HG03064 (cell line): ENCODE measurements around the gene DNAJB4.
A peak's percentile ranks its signal among the peaks of the same experiment; 100 is the strongest.
"Not testable (repeated sequence)": the region's sequence is repeated elsewhere in the genome, so short reads cannot be mapped to it uniquely, and the experiment has no call there.

Experiments used
- ATAC-seq: cut with Tn5 transposase; IDR thresholded peaks from one replicate; pipeline ENCODE4 v1.9.1; 2021; ENCODE audit warnings: low read depth; ENCODE audit not compliant: unreplicated experiment

DNAJB4 gene

DNA sequence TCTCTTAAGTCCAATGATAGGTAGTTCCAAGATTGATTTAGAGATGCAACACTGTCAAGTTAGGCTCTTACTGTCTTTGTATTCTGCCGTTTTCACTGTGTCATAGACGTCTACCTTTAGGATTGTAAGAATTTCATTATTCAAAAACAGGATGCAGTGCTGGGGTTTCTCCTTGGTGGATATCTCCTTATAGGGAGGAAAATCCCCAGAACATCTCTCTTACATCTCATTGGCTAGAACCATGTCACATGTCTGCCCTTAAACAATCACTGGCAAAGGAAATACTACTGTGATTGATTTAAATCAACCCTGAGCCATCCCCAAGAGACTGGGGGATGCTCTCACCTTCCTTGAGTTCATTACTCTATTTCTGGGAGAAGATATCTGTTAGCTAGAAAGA, 15.0 kb upstream of the DNAJB4 start:
- no peak for ATAC-seq

DNA sequence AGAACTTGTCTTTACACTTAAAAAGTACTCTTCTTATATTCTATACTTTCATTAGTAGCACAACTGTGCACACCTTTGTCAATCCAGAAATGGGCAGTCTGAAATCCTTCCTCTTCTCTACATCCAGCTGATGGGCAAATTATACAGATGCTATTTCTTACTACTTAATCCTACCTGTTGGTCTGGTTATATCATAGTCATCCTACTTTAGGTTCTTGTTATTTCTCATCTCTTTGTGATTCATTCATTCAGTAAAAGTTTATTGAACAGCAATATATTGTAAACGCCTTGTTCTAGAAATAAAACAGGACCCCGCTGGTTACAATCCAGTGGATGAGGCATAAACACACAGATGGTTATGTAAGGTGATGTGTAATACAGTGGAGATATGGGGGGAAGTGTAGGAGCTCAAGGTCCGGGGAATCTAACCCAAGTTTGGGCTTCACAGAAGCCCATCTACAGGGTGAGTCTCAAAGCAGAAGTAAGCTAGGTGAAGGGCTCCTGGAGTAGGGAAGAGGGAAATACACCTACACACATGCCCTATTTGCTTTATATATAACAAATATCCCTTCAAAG, 14.0 kb upstream of the DNAJB4 start:
- no peak for ATAC-seq

DNA sequence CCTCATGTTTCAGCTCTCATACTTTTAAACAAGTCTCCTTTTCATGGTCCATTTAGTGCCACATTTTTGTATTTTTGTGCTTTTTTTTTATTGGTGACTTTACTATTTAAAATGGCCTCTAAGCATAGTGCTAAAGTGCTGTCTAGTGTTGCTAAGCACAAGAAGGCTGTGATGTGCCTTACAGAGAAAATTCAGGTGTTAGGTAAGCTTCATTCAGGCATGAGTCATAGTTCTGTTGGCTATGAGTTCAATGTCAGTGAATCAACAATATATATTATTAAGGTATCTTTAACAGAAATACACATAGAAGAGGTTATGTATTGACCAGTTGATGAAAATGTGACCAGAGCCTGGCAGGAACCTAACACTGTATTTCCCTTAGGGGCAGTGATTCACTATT, 13.1 kb upstream of the DNAJB4 start:
- ATAC-seq: no peak

DNA sequence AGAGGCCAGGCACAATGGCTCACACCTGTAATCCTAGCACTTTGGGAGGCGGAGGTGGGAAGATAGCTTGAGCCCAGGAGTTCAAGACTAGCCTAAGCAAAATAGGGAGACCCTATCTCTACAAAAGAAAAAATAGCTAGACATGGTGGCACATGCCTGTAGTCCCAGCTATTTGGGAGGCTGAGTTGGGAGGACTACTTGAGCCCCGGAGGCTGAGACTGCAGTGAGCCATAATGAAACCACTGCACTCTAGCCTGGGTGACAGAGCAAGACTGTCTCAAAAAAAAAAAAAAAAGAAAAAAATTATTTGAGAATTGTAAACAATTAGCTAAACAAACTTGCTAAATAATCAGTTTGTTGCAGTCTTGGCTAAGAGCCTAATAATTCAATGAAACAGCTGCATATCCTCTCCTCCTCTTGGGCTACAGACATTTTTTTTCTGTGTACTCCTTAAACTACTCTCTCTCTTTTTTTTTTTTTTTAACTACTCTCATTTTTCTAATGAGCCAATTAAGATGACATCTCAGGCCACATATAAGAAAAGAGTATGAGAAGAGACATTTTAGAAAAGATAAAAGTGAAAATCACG, 10.5 kb upstream of the DNAJB4 start:
- no peak for ATAC-seq

DNA sequence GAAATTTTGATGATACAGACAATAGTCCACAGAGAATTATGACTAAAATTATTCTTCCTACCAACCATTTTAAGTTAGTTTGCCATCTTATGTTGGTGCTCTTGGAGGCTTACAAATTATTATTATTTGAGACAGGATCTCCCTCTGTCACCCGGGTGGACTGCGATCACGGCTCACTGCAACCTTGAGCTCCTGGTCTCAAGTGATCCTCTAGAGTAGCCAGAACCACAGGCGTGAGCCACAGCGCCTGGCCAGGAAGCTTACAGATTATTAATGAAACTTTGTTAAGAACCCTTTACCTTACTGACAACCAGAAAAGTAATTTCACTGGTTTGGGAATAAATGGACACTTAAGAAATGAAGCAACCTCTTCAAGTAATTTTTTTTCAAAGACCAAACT, 8.0 kb upstream of the DNAJB4 start:
- no peak for ATAC-seq

DNA sequence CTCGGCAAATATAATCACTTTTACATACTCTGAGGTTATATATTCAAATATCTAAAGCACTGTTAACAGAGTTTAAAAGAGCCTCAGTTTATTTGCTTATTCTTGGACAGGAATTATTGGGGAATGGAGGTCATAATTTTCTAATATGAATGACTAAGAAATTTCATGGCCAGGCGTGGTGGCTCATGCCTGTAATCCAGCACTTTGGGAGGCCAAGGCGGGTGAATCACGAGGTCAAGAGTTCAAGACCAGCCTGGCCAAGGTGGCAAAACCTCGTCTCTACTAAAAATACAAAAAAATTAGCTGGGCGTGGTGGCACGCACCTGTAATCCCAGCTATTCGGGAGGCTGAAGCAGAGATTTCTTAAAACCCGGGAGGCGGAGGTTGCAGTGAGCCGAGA, 4.2 kb upstream of the DNAJB4 start:
- ATAC-seq: not testable (repeated sequence)

DNA sequence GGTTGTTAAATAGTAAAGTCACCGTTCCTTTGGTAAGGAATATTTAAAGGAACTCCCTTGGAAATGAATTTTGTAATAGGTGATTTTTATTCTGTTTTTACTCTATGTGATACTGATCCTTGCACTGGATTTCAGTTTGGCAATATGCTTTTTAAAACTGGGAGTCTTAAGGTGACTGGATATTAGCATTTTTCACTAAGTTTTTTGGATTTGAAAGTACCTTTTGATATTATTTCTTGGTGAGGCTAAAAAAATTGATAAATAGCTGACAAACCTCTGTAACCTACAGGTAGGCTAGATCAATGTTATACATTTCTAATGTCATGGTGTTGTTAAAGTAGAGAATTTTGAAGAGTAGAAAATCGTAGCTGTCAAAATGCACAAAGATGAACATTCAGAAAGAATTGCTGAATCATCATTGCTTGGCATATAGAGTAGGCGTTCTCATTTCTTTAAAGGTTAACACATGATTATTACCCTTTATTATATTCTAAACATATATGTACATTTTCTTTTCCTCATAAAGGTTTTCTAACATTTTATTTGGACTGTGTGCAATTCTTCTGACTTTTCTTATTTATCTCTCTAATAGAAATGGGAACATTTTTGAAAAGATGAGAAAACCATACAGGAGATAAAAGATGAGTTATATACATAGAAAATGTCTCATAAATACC, 1.5 kb upstream of the DNAJB4 start:
- ATAC-seq: no peak

DNA sequence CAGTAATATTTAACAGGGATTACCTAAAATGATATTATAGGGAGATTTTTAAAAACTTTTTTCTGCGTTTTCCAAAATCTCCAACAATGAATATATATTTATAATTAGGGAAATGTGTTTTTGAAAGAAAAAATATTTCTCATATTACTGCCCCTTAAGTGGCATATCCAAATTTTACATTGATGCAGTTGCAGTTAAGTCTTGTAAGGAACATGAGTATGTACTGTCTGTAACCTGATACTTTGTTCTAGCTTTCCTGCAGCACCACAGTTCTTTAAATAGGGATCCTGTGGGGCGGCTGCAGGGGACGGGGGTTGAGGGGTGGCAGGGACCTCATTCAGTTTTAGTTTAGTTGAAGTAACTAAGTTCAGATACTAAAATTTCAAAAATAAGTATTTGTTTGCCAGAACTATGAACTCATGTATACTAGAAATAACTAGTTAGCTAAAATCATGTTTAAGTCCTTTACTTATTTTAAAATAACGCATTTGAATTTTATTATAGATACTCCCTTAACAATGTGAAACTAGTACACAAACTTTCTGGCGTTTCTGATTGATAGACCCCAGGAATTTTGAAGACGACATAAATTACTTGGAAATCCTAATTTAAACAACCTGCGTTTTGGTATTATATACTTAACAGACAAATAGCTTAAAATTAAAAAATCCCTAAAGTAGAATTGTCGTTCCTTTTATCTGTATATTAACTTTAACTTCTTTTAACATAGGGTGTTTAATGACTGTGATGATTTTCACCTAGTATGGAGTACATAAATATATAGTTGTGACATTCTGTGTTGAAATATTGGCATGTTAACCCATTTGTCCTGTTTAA, 639 bp upstream of the DNAJB4 start:
- ATAC-seq: peak; percentile 47

DNA sequence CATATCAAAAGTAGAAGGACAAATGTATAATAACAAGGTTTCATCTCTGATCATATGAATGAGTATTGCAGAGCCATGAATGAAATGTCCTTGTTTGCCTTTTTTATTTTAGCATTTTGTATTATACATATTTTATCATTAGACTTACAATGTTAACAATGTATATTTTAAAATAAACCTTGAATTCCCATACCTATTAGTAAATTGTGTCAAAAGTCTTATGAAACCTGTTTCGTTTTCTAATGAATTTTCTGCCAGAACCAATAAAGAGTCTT, 646 bp downstream of the DNAJB4 start:
- no peak for ATAC-seq

DNA sequence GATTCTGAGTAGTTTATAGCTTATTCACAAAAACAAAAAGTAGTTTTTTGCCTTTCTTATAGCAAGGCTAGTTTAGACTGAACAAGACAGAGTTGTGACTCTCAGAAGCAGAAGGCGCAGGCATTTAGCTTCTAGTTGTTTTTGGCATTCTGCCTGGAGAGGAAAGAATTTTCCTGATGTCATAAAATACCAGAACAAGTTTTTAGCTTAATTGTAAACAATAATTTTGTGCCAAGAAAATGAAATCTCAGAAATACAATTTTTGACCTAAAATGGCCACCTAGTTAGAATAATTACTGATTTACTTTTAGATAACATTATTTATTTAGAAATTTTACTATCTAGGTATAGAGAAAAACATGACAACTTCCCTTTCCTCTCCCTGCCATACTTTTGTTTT, 1.0 kb downstream of the DNAJB4 start:
- no peak for ATAC-seq

DNA sequence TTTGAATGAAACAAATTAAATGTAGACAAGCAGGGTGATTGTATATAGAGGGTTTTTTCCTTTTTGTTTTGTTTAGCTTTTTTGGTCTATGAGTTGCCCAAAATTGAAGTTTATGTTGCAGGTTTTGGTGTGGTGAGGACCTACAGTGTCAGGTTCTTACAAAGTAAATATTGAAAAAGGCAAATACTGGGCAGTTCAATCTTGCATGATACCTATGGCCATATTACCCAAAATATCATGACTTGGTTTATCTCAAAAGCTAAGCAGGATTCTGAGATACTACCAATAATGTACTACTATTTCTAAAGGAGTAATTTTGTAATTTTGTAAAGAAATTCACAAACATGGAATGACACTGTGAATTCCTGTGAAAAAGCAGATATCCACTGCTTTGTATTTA, 1.8 kb downstream of the DNAJB4 start:
- no peak for ATAC-seq

DNA sequence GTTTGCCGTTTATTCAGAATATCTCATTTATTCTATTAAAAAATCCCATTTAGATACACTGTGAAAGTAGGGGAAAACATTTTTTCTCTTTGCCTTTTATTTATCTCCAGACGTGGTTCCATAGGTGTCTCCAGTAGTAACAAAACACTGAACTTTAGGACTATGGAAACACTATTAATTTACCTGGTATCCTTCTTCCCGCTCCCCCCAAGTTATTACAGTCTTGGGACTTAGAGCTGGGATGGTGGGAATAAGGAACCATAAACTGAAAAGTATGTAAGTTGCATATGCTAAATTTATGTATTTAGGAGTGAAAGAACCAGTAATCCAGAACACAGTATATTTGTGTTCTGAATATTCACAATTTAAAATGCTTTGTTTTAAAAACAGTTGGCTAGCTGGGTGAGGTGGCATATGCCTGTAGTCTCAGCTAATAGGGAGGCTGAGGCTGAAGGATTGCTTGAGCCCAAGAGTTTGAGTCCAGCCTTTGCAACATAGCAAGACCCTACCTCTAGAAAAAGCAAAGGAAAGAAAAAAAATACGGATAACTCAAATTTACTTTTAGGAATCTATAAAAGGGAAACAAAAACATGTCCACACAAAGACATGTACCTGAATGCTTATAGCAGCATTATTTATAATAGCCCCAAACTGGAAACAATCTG, 3.1 kb downstream of the DNAJB4 start:
- no peak for ATAC-seq

DNA sequence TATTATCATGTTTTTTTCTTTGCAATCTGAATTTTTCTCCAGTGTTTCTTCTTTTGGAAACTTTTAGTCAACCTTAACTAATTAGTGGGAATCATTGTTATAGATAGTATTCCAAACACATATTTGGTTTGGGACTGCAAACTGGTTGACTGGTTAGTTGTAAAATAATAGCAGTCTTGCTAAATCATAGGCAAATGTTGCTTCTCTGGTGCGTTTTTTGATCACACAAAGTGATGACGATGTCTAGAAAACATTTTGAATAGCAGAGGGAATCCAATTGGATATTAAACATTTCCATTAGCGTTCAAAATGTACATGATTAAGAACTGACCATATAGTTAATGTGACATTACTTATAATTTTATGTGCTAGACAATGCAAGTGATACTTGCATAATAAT, 4.5 kb downstream of the DNAJB4 start:
- no peak for ATAC-seq

DNA sequence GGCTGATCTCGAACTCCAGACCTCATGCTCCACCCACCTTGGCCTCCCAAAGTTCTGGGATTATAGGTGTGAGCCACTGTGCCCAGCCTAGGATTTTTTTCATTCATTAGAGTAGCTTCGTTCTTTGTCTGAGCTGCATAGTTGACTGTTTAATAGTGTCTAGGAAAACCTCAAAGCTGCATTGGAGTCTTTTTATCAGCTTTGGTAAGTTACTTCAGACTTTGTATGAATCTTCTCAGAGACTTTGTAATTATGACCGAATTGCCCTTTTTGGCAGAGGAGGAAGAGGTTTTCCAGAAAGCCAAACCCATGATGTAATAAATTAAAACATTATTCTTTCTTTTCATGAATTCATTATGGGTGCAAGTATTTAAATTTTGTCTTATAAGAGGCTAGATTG, 5.1 kb downstream of the DNAJB4 start:
- no peak for ATAC-seq

DNA sequence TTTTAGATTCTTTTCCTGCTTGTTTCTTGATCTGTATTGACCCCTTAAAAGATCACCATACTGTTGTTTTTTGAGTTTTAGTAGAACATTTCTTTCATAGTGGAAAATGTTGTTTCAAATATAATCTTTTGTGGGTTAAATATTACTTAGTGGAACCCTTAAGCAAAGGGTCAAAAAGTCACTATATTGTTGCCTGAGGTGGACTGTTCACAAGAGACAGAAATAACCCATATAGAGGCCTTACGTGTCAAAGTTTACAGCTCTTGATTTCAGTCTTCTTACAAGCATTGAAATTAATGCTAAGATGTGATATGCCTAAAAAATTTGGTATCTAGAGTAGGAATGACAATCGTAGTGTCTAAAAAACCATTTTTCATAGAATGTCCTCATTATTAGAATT, 6.3 kb downstream of the DNAJB4 start:
- no peak for ATAC-seq

DNA sequence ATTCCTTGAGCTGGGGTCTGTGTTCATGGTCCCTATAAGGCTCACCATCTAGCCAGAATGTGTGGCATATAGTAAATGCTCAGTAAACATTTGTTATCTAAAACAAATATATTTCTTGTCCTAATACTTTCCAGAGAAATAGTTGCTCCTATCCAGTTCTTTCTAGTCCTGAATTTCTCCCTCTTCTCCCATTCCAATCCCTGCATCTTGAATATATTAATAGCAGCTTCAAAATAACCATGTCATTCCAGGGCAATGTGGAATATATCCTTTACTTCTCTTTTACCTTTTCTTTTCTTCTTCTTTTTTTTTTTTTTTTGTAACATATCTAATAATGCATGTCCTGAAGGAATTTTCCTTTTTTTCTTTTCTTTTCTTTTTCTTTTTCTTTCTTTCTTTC, 10.4 kb downstream of the DNAJB4 start:
- ATAC-seq: no peak

DNA sequence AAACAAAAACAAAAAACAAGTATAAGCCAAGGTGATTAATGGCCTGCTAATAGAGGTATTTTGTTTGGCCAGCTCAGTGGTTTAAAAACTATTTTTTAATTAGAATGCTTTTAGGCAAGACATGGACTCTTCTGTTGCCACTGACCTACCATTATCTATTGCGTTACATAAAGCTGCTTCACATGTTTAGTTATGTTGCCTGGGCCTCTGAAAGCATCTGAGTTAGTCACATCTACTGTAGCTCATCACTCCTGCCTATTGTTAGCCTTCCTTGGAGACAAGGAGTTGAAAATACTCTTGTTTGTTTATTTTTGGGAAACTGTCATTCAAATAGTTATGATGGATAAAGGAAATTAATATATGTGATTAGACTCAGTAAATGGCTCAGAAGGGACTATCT, 14.3 kb downstream of the DNAJB4 start:
- no peak for ATAC-seq

DNA sequence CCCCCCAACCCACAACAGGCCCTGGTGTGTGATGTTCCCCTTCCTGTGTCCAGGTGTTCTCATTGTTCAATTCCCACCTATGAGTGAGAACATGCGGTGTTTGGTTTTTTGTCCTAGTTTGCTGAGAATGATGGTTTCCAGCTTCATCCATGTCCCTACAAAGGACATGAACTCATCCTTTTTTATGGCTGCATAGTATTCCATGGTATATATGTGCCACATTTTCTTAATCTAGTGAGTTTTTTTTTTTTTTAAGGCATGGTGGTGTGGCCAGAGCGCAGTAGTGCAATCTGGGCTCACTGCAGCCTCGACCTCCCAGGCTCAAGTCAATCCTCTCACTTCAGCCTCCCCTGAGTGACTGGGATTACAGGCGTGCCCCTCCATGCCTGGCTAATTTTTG, 16.4 kb downstream of the DNAJB4 start:
- ATAC-seq: not testable (repeated sequence)

DNA sequence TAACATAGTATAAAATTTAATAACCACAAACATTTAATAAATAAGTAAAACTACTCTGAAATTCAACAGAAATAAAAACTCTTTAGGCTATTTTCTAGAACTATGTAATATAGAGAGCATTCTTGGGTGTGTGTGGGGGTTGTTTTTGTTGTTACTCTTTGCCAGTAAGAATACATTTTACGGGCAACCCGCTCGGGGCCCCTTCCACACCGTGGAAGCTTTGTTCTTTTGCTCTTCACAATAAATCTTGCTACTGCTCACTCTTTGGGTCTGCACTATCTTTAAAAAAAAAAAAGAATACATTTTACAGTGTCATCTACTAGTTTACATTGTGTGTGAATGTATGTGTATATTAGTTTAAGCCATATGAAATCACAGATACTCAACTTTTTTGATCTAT, 25.1 kb downstream of the DNAJB4 start:
- no peak for ATAC-seq

DNA sequence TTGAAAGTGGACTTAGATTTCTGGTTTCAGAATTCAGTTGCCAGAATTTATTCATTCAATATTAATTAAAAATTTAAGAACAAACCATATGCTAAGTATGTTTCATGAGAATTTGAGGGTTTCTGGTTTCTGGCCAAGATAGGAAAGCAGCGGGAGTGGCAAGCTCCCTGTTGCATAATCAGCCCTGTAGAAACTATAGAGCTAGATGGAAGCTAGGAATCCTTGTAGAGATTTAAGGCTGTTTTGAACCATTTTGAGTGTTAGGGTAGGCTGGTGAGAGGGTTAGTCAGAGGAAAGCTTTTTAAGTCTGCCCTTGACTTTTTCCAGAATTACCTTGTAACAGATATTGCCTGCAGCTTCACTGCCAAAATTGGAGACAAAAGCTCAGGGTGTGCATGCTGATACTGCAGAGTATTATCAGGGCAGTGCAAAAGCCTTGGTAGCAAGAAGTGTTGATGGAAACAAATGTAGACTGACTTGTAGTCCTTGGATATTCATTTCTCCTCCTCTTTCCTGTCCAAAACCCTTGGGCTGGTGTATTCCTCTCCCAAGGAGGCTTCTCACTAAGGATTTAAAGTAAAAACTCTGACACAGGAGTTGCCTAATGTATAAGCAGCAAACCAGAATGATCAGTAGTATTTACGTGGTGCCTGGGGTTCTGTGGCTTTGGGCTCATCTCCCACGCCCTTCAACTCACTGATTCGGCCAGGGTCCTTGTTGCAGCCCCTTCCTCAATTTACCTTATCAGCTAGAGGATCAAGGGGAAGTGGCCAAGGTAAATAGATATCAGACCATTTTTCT, 28.5 kb downstream of the DNAJB4 start:
- ATAC-seq: no peak

DNA sequence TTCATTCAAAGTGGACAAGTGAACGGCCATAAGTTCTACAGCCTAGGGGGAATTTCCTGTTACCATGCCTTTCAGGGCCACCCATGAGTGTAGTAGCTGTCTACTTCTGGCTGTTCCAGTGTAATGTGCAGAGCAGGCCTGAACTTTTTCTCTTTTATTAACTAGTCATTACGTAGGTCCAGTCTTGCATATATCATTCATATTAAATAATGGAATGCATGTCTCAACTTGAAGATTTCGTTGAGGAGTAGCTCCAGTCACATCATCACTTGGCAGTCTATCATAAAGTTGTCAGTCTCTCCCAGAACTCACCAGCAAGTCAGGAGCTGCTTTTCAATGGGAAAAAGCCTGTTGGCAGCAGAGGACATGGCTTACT, 29.0 kb downstream of the DNAJB4 start:
- ATAC-seq: no peak
